Cardiac fibroblast (primary cell): ENCODE results near the gene WDR76.
A peak's percentile ranks its signal among the peaks of the same experiment; 100 is the strongest.

Experiments used
- DNase-seq, 2 donors: peaks; one replicate each; pipeline versions ENCODE4 v3.0.0 to v3.0.0-alpha.2; 2010; ENCODE audit warnings: low read depth in 2 of 2
- H3K4me3 ChIP-seq, 2 donors: replicated peaks in 1 of 2; 1 replicate in 1 of 2; 2 replicates in 1 of 2; pipeline ENCODE4 v1.5.1; 2011; ENCODE audit warnings: low read depth in 2 of 2, low read length in 2 of 2, mild to moderate bottlenecking in 2 of 2, moderate library complexity in 1 of 2
- CTCF ChIP-seq: IDR thresholded peaks from one replicate; pipeline ENCODE4 v1.5.1; 2011; ENCODE audit warnings: low read depth, mild to moderate bottlenecking, low read length, inconsistent platforms

WDR76 gene

GRCh38 chr15:43900996-43901395 lies 74.2 kb downstream of the WDR76 start:
- no peak for DNase-seq
- H3K4me3 ChIP-seq: no peak overlapping the region
- no peak for TF ChIP-seq CTCF

- no peak for TF ChIP-seq CTCF
- H3K4me3 ChIP-seq: no peak overlapping the region
- no peak for DNase-seq
Measured at GRCh38 chr15:43901495-43901894, 74.7 kb downstream of the WDR76 start.

GRCh38 chr15:43903864-43904290 lies 77.1 kb downstream of the WDR76 start:
- TF ChIP-seq CTCF: peak; percentile 74
- DNase-seq: peak; percentile 74 to 78
- no peak overlapping the region for H3K4me3 ChIP-seq

GRCh38 chr15:43905755-43906154 lies 79.0 kb downstream of the WDR76 start:
- DNase-seq: no peak
- TF ChIP-seq CTCF: no peak
- no peak overlapping the region for H3K4me3 ChIP-seq

GRCh38 chr15:43908516-43909050 lies 81.8 kb downstream of the WDR76 start:
- DNase-seq: no peak
- no peak overlapping the region for H3K4me3 ChIP-seq
- no peak for TF ChIP-seq CTCF

GRCh38 chr15:43911235-43911781 lies 84.5 kb downstream of the WDR76 start:
- no peak overlapping the region for H3K4me3 ChIP-seq
- DNase-seq: peak; percentile 98 to 100
- no peak for TF ChIP-seq CTCF

GRCh38 chr15:43912208-43912607 lies 85.4 kb downstream of the WDR76 start:
- no peak for TF ChIP-seq CTCF
- DNase-seq: no peak
- H3K4me3 ChIP-seq: no peak overlapping the region
